ENCODE measurements around the gene SUN5. TPM values are rescaled to one million over a fixed set of nuclear protein-coding genes. Genes with fewer than 3 reads are reported as not detected.

Gene SUN5
- total and polyA plus RNA-seq, 3 donors from 2014 or later: 19.0 to 59.7 (median 29.1) TPM

DNA sequence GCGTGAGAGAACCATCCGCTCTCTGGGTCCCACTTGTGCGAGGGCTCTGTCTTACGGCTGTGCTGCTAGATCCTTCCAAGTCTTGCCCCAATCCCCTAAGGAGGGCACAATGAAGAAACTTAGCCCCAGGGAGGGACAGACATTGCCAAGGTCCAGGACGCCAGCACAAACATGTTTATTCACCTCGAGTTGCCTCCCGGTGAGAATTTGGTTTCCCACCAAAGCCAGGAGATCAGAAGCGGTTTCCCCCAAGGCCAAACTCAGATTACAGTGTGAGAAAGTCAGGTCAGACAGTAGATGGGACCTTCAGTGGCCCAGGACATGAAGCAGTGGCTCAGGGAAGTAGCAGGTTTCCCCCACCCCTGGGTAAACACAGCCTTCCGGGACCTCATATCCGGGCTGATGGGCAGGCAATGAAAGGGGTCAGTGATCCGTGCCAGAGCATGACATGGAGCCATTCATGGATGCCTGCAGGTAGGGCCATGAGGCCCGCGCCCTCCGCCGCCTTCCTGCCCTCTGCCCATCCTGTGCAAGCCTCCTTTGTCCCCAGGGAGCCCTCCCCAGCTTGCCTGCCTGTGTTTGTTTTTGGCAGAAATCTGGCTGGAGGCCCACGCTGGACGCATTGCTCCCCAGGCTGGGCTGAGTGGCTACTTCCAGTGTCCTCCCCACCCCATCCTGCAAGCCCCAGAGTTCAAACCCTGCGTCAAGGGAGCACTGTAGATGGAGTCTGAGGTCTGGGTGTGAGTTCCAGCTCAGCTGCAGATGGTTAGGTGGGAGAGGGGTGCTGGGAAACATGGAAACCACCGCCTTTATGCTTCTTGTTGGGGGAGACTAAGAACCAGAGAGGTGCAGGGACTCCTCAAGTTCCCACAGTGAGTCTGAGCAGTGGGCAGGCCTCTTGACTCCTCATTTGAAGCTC, 5.2 kb upstream of the SUN5 start:
- DNase-seq: no peak
- WGBS, 2 donors: 58 to 65% methylated on average over 3 to 19 of the region's 19 CpGs
- no peak for TF ChIP-seq POLR2A (IDR thresholded peaks at IDR 0.05)
- TF ChIP-seq, protein P1, sequence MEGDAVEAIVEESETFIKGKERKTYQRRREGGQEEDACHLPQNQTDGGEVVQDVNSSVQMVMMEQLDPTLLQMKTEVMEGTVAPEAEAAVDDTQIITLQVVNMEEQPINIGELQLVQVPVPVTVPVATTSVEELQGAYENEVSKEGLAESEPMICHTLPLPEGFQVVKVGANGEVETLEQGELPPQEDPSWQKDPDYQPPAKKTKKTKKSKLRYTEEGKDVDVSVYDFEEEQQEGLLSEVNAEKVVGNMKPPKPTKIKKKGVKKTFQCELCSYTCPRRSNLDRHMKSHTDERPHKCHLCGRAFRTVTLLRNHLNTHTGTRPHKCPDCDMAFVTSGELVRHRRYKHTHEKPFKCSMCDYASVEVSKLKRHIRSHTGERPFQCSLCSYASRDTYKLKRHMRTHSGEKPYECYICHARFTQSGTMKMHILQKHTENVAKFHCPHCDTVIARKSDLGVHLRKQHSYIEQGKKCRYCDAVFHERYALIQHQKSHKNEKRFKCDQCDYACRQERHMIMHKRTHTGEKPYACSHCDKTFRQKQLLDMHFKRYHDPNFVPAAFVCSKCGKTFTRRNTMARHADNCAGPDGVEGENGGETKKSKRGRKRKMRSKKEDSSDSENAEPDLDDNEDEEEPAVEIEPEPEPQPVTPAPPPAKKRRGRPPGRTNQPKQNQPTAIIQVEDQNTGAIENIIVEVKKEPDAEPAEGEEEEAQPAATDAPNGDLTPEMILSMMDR (IDR thresholded peaks at IDR 0.05): no peak
- H3K4me3 ChIP-seq: no peak overlapping the region
- H3K9me3 ChIP-seq: no peaks in the 10 kb centered on the region
- H3K4me1 ChIP-seq: no peaks in the 10 kb centered on the region
- H3K27ac ChIP-seq: no peak overlapping the region
- H3K36me3 ChIP-seq (ENCODE audit: low read depth, missing control alignments): no peaks in the 10 kb centered on the region
- no peaks in the 10 kb centered on the region for H3K27me3 ChIP-seq
- intact Hi-C loops (cut with DNase I; ENCODE audit: low total_unique reads): no loop called here

DNA sequence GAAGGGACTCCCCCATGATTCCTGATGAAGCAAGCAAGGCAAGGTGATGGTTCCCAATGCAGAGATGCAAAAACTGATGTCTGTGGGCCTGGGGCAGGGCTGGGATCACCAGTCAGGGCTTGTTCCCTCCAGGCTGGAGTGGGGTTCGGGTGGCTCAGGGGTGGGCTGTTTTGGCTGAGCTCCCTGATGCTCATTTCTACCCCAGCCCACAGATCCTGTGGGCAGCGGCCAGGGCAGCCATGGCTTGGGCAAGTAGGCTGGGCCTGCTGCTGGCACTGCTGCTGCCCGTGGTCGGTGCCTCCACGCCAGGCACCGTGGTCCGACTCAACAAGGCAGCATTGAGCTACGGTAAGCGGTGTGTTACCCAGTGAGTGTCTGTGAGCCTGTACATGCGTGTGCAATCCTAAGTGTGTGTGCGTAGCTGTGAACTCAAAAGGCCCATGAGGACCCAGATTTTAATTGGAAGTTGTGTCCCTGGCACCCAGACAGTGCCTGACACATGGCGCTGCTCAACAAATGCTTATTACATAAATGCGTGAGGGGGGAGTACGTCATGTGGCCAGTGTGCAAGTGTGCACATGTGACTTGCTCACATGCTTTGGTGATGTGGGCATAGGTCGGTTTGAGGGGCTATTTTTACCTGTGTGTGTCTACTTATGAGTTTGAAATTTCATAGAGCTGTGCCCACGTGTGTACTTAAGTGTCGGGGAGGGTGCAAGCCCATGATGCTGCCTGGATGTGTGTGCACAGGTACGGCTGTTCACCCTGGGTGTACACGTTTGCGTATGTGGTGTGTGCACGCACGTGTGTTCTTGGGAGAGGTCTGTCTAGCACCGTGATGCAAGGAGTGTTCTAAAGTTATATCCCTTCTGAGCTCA, 4.3 kb upstream of the SUN5 start:
- H3K36me3 ChIP-seq (ENCODE audit: low read depth, missing control alignments): no peaks in the 10 kb centered on the region
- DNase-seq: no peak
- H3K4me1 ChIP-seq: no peaks in the 10 kb centered on the region
- TF ChIP-seq POLR2A (IDR thresholded peaks at IDR 0.05): no peak
- TF ChIP-seq, protein P1 (IDR thresholded peaks at IDR 0.05): no peak
- intact Hi-C loops (cut with DNase I; ENCODE audit: low total_unique reads): no loop called here
- no peak overlapping the region for H3K27ac ChIP-seq
- H3K4me3 ChIP-seq: no peak overlapping the region
- 93 to 96% methylated on average over 15 to 23 of the region's 23 CpGs for WGBS, 2 donors
- no peaks in the 10 kb centered on the region for H3K9me3 ChIP-seq
- no peaks in the 10 kb centered on the region for H3K27me3 ChIP-seq

DNA sequence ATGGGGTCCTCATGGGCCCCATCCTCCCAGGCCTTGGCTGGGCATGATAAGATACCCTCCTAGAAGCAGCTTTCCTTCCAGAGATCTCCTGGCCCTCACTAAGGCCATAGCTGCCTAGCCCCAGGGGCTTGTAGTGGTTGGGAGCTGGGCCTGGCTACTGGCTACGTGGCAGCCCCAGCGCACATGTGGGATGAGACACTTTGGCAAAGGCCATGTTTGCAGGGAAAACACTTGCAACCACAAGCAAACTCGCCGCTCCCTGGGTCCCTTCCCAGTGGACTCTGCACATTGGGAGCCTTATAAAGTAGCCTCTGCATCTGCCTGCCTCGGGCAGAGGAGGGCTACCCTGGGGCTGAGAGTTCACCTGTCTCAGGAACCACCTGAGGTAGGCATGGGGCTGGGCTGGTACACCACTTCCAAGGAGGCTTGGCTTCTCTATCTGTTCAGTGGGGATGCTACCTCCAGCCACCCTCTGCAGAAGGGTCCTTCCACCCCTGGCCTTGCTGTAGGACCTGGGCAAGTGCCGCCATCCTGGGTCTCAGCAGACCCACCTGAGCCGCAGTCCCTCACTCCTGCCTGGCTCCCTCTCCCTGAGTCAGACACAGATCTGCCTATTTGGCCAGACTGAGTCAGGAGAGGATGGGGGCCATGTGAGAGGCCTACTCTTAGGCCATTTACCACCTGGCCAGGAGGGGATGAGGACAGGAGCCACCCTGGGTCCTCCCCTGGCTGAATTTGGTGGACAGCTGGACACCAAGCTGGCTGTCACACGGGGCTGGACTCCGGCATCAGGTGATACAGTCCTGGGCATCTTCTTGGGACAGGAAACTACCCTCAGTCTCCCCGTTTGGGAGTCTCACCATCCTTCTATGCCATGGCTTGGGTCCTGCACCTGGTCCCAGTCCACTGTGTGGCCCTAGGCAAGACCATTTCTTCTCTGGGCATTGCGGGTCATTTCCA, 3.4 kb upstream of the SUN5 start, which contains the start of gene BPIFB2:
Gene BPIFB2 (plus strand): TSS at position 329 of the 960 bp plus-strand sequence. CDS start 871 bp downstream, outside the sequence.
- Histone ChIP-seq H3K27me3 (no peaks in the 10 kb centered on the region), H3K4me3 (no peak within 1 kb of the TSS), H3K36me3 (ENCODE audit: low read depth, missing control alignments) (no peaks in the 10 kb centered on the region), H3K27ac (no peak within 1 kb of the TSS), H3K9me3 (no peaks in the 10 kb centered on the region), H3K4me1 (no peaks in the 10 kb centered on the region)
- WGBS, 2 donors: 93 to 100% methylated on average over 3 to 11 of the region's 11 CpGs
- intact Hi-C loops (cut with DNase I; ENCODE audit: low total_unique reads): no loop called here
- no peak for TF ChIP-seq POLR2A (IDR thresholded peaks at IDR 0.05)
- TF ChIP-seq, protein P1 (IDR thresholded peaks at IDR 0.05): no peak
- DNase-seq: no peak

DNA sequence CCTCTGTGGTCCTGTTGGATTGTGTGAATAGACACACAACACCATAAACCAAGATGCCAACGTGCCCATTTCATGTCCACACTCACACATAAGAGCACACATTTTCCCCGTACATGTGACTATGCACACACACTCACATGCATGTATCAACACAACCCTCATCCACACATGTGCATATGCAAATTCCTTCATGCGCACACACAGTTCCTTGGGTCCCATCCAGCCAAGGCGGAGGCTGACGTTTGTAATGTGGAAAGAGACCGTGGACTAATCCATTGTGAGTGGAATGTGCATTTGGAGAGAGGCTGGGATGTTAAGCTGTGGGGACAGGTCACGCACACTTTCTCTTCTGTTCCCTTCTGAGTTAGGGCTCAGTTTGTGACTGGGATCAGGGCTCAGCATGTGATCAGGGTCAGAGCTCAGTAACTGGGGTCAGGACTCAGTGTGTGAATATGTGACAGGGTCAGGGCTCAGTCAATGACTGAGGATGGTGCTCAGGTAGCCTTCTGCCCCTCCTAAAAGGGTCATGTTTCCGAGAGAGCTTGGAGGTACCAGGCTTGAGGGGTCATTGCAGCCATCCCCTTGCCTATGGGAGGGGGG, 2.6 kb upstream of the SUN5 start:
- no peak overlapping the region for H3K4me3 ChIP-seq
- no peaks in the 10 kb centered on the region for H3K9me3 ChIP-seq
- H3K36me3 ChIP-seq (ENCODE audit: low read depth, missing control alignments): no peaks in the 10 kb centered on the region
- no peak for DNase-seq
- 90 to 91% methylated on average over 7 to 8 of the region's 8 CpGs for WGBS, 2 donors
- no peak overlapping the region for H3K27ac ChIP-seq
- intact Hi-C loops (cut with DNase I; ENCODE audit: low total_unique reads): no loop called here
- H3K27me3 ChIP-seq: no peaks in the 10 kb centered on the region
- no peaks in the 10 kb centered on the region for H3K4me1 ChIP-seq
- TF ChIP-seq, protein P1 (IDR thresholded peaks at IDR 0.05): no peak

Data from testis (tissue), 3 donors.